HG03135 (cell line): ENCODE data around the gene ZNF263.

Experiments
- ATAC-seq: cut with Tn5 transposase; IDR thresholded peaks from one replicate; pipeline ENCODE4 v1.9.1; 2021; ENCODE audit warnings: mild to moderate bottlenecking, moderate library complexity; ENCODE audit not compliant: unreplicated experiment

Gene ZNF263

GRCh38 chr16:3282730-3283542, at the start of gene ZNF263:
ZNF263 (plus strand) TSS chr16:3283491; CDS start chr16:3283819, 328 bp downstream.
- peak; percentile 81 for ATAC-seq

GRCh38 chr16:3234543-3234856, 48.8 kb upstream of the ZNF263 start:
- no peak for ATAC-seq

GRCh38 chr16:3234857-3235561, 48.3 kb upstream of the ZNF263 start, which contains the start of gene ZNF200:
ZNF200 (minus strand) TSS chr16:3235158; CDS start chr16:3233755, 1,403 bp downstream.
- ATAC-seq, result peak; percentile 86

GRCh38 chr16:3235856-3236669, 47.2 kb upstream of the ZNF263 start:
- ATAC-seq, result no peak

- no peak for ATAC-seq
These were observed 41.5 kb upstream of the ZNF263 start for GRCh38 chr16:3241761-3242160.

- ATAC-seq, result no peak
These were observed 40.6 kb upstream of the ZNF263 start for GRCh38 chr16:3242709-3243108.

- ATAC-seq, result no peak
These were observed 39.4 kb upstream of the ZNF263 start for GRCh38 chr16:3243882-3244281.

- ATAC-seq, result no peak
These were observed 37.3 kb upstream of the ZNF263 start for GRCh38 chr16:3246002-3246401.

- no peak for ATAC-seq
These were observed 36.4 kb upstream of the ZNF263 start for GRCh38 chr16:3246876-3247275.

GRCh38 chr16:3248596-3248995, 34.7 kb upstream of the ZNF263 start:
- no peak for ATAC-seq

GRCh38 chr16:3249020-3249419, 34.3 kb upstream of the ZNF263 start:
- no peak for ATAC-seq

- no peak for ATAC-seq
These were observed 33.8 kb upstream of the ZNF263 start for GRCh38 chr16:3249451-3249850.

- no peak for ATAC-seq
These were observed 30.3 kb upstream of the ZNF263 start for GRCh38 chr16:3252967-3253366.

GRCh38 chr16:3254309-3254708, 29.0 kb upstream of the ZNF263 start:
- ATAC-seq, result no peak

GRCh38 chr16:3256146-3256865, 27.0 kb upstream of the ZNF263 start, which contains the start of gene MEFV:
MEFV (minus strand) TSS chr16:3256633; CDS start chr16:3256587, 46 bp downstream.
- no peak for ATAC-seq

GRCh38 chr16:3256866-3257465, 26.3 kb upstream of the ZNF263 start:
- no peak for ATAC-seq

- ATAC-seq, result no peak
These were observed 23.5 kb upstream of the ZNF263 start for GRCh38 chr16:3259836-3260235.

- no peak for ATAC-seq
These were observed 20.8 kb upstream of the ZNF263 start for GRCh38 chr16:3262517-3262916.

- ATAC-seq, result peak; percentile 75
These were observed 18.9 kb upstream of the ZNF263 start for GRCh38 chr16:3264137-3265036.
